Cerebellar cortex (tissue), 1 donor: ENCODE results near the gene JAKMIP2.
"Not testable (repeated sequence)": the region's sequence is repeated elsewhere in the genome, so short reads cannot be mapped to it uniquely, and the experiment has no call there.

Experiments used
- DNase-seq: peaks from one replicate; pipeline ENCODE4 v3.0.0-alpha.2; 2015; ENCODE audit warnings: low spot score

The JAKMIP2 gene

DNA sequence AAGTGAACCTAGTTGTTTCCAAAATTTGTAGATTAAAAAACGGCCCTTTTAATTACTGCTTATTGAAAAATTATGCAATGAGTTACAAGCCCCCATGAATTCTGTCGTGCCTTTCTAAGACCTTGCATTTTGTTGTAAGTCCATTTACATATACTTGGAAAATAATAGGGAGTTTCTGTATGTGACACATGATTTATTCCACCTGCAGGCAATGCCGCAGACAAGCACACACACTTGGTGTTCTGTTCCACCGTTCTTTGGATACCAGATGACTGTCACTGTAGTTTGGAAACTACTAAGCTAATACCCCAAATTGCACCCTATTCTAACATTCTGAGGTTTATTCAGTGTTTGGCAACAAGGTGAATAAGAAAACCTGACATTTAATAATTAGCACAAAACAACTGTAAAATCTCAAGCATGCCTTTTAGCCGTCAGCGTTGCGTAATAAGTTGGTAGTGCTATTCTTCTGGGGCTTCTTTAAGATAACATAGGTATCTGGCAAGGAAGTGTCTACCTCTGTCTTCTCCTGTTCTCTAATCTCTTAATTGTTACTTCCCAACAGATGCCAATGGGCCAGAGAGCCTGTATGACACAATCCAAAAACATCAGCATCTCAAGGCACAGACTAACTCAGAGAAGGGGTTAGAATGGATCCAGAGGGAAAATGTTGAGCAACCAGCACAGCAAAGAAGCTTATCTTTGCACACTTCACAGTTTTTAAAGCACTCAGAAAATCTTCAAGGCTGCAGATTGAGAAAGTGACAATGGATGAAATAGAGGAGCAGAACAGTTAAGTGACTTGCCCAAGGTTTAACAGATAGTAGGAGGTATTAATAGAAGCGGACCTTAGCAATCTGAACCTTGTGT, 224.4 kb downstream of the JAKMIP2 start:
- DNase-seq = no peak

DNA sequence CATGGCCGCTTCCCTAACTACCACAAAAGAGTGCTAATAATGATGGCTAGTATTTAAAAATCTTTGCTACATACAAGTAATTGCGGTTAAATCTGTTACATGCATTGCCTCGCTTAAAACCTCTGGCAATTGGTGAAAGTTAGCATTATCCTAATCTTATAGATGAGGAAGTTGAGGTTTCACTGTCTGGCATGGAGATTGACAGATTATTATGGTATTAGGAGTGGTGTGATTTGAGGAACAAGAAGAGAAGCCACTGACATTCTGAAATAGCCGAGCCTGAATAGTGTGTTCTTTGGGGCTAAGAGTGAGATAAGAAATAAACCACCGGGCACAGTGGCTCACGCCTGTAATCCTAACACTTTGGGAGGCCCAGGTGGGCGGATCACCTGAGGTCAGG, 227.4 kb downstream of the JAKMIP2 start:
- DNase-seq = no peak

- no peak for DNase-seq
Observed at GRCh38 chr5:147554261-147554817, 228.2 kb downstream of the JAKMIP2 start.

DNA sequence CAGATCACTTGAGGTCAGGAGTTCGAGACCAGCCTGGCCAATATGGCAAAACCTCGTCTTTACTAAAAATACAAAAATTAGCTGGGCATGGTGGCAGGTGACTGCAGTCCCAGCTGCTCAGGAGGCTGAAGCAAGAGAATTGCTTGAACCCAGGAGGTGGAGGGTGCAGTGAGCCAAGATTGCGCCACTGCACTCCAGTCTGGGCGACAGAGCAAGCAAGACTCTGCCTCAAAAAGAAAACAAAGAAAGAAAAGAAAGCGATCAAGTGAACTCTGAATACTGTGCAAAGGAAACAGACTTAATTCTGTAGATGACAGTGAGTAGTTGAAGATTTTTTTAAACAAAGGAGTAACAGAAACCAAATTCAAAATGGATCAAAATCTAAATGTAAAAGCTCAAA, 228.7 kb downstream of the JAKMIP2 start:
- DNase-seq = not testable (repeated sequence)

DNA sequence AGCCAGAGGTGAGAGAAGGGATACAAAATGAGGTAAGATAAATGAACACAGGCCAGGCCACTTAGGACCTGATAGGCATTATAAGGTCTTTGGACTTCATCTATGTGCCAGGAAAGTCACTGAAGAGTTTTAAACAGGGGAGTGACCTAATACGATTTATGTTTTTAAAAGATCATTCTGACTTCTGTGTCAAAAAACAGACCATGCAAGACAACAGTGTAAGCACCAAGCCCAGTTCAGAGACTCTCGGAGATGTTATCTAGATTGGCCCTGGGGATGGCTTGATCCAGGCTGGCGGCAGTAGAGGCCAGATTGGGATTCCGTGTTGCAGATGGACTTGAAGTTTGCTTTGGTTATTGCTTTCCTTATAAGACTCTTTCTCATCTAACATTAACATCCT, 229.6 kb downstream of the JAKMIP2 start:
- DNase-seq = no peak

DNA sequence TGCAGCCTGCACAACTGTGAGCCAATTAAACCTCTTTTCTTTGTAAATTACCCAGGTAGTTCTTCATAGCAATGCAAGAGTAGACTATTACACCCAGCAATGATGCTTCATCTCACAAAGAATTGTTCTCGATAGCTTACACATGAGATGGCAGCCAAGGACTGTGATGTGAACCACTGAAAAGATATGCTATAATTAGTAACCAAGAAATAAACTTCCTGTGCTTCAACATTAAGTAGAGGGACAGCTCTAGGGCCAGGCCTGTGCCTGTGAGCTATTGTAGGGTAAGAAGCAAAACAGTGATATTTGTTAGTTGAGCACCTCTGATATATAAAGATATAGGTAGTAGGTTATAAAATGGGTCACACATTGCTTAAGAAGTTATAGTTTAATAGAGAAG, 230.9 kb downstream of the JAKMIP2 start:
- DNase-seq = no peak

GRCh38 chr5:147547730-147548129, 234.8 kb downstream of the JAKMIP2 start:
- DNase-seq = no peak

GRCh38 chr5:147544556-147544955, 238.0 kb downstream of the JAKMIP2 start:
- DNase-seq = no peak

- DNase-seq = no peak
Observed at GRCh38 chr5:147539053-147539452, 243.5 kb downstream of the JAKMIP2 start.

DNA sequence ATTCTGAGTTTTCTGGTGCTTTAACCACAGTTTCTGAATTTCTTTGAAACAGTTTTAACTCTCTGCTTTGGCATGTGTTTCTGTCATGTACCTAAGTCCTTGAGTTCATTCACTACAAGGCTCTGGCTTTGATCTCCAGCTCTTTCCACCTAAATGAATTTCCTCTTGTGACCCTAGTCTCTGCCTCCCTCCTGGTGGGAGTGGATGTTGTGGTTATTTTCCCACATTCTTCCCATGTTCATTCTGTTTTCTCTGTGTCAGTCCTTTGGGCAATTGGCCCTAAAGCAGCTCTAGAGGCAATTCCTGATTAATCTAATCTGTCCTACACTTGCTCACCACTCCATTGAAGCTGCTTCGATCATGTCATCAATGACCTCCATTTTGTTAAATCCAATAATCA, 244.3 kb downstream of the JAKMIP2 start:
- no peak for DNase-seq
